ENCODE results near the gene TUBB4B. TPM values are rescaled to one million over a fixed set of nuclear protein-coding genes. Genes with fewer than 3 reads are reported as not detected.

TUBB4B gene
- total RNA-seq, 1 experiment from 2014 or later: 714 TPM

DNA sequence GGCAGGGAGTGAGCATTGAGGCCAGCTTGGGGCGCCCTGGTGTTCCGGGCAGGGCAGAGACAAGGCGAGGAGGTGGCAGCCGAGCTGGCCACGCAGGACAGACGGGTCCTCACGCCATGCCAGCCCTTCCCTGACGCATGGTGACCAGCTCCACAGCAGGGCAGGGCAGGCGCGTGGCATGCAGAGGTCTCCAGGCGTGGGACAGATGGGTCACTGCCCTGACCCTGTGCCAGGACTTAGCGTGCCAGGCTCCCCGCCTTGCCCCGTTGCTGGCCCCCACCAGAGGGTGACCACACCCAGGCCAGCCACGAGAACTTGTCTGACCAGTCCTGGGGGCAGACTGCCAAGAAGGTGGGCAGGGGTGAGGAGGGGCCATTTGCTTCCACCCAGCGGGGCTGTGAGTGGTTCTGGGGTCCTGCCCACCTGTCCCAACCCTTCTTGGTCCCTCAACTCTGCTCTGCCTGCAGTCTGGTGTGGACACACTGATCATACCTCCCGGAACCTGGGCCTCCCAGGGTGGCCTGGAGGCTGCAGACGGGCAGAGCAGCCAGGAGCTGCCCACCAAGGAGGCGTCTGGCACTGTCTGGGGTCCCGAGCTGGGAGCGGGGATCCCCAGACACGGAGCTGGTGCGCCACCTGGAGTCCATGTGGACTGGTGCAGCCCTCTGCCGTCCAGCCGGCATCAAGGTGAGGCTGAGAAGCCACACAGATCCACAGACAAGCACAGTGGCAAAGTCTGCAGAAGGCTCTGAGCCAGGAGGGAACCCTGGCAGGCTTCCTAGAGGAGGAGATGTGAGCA lies 13.8 kb upstream of the TUBB4B start, which contains the start of gene RNF224:
Gene RNF224 (plus strand): TSS at position 449 of the 799 bp plus-strand sequence. CDS start 834 bp downstream, outside the sequence.
- Histone ChIP-seq H3K27ac (ENCODE audit: low read depth, low read length, poor library complexity, severe bottlenecking) (no peak within 1 kb of the TSS), H3K4me3 (ENCODE audit: low read depth, low read length, poor library complexity, severe bottlenecking) (no peak within 1 kb of the TSS), H3K27me3 (replicated peaks; ENCODE audit: insufficient read depth, low read depth, low read length, poor library complexity) (no peaks in the 10 kb centered on the region), H3K9me3 (ENCODE audit: low read depth, low read length, poor library complexity, severe bottlenecking) (no peaks in the 10 kb centered on the region), H3K36me3 (ENCODE audit: insufficient read depth, low read length, poor library complexity, severe bottlenecking) (no peaks in the 10 kb centered on the region), H3K4me1 (ENCODE audit: insufficient read depth, low read length, poor library complexity, severe bottlenecking) (peaks cover 9% of the 10 kb centered on the region)
- DNase-seq (ENCODE audit: low spot score): peak; percentile 87
- ChIA-PET CTCF (interaction anchor here (0.6 to 1.8 kb wide), 5 partner anchors 9 to 181 kb away, joined by 3 to 10 read pairs (median 6); partner anchors contain the start of gene NPDC1), POLR2A (ENCODE audit: low non-redundant PET) (interaction anchor here (1.4 kb wide), 1 partner anchor 13 kb away, joined by 3 read pairs; no protein-coding TSS in a partner anchor)
- TF ChIP-seq EZH2 (IDR thresholded peaks at IDR 0.05; ENCODE audit: borderline replicate concordance, low read depth, low read length, poor library complexity, severe bottlenecking): no peak
- TF ChIP-seq, protein P1, sequence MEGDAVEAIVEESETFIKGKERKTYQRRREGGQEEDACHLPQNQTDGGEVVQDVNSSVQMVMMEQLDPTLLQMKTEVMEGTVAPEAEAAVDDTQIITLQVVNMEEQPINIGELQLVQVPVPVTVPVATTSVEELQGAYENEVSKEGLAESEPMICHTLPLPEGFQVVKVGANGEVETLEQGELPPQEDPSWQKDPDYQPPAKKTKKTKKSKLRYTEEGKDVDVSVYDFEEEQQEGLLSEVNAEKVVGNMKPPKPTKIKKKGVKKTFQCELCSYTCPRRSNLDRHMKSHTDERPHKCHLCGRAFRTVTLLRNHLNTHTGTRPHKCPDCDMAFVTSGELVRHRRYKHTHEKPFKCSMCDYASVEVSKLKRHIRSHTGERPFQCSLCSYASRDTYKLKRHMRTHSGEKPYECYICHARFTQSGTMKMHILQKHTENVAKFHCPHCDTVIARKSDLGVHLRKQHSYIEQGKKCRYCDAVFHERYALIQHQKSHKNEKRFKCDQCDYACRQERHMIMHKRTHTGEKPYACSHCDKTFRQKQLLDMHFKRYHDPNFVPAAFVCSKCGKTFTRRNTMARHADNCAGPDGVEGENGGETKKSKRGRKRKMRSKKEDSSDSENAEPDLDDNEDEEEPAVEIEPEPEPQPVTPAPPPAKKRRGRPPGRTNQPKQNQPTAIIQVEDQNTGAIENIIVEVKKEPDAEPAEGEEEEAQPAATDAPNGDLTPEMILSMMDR (conservative IDR thresholded peaks at IDR 0.05; ENCODE audit: low read depth, low read length): peak; percentile 97
- BruUV-seq (replicated peaks): no TSS peak
- intact Hi-C loops (cut with micrococcal nuclease; ENCODE audit: unreplicated experiment): loop anchor here (1.0 kb wide), 1 partner anchor 109 kb away; no protein-coding TSS in a partner anchor

DNA sequence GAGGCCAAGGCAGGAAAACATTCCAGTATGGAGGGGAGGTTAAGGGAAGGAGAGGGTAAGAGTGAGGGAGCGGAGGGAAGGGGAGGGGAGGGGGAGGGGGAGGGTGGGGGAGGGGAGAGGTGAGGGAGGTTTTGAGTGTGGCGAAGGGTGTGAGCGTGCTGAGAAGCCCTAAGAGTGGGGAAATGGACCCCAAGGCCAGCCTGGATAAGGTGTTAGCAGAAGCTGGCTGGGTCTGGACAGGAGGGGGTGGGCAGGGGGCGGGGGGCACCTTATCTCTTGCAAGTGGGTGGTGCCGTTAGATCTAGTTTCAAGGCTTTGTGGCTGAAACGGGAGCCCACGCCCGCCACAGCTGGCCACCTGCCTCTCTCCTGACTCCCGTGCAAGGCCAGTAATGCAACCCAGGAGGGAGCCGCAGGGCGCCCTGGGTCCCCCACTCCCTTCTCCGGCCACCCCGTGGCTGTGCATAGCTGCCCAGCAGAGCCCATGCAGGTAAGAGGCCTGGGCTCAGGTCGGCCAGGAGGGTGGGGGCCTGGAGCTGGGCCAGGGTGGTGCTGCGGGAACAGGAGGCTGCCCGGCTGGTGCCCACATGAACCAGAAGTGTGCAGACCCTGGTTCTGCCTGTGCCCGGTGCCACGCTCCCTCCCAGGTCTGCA lies 13.1 kb upstream of the TUBB4B start:
- TF ChIP-seq, protein P1 (conservative IDR thresholded peaks at IDR 0.05; ENCODE audit: low read depth, low read length): no peak
- no peak for TF ChIP-seq EZH2 (IDR thresholded peaks at IDR 0.05; ENCODE audit: borderline replicate concordance, low read depth, low read length, poor library complexity, severe bottlenecking)
- ChIA-PET POLR2A (ENCODE audit: low non-redundant PET) (interaction anchor here (1.4 kb wide), 1 partner anchor 12 kb away, joined by 3 read pairs; no protein-coding TSS in a partner anchor), CTCF (interaction anchor here (1.0 to 1.8 kb wide), 4 partner anchors 9 to 181 kb away, joined by 3 to 10 read pairs (median 6); partner anchors contain the start of gene NPDC1)
- intact Hi-C loops (cut with micrococcal nuclease; ENCODE audit: unreplicated experiment): loop anchor here (1.0 kb wide), 1 partner anchor 110 kb away; no protein-coding TSS in a partner anchor
- Histone ChIP-seq H3K9me3 (ENCODE audit: low read depth, low read length, poor library complexity, severe bottlenecking) (no peaks in the 10 kb centered on the region), H3K27ac (ENCODE audit: low read depth, low read length, poor library complexity, severe bottlenecking) (no peak overlapping the region), H3K36me3 (ENCODE audit: insufficient read depth, low read length, poor library complexity, severe bottlenecking) (no peaks in the 10 kb centered on the region), H3K27me3 (replicated peaks; ENCODE audit: insufficient read depth, low read depth, low read length, poor library complexity) (no peaks in the 10 kb centered on the region), H3K4me1 (ENCODE audit: insufficient read depth, low read length, poor library complexity, severe bottlenecking) (peaks cover 2% of the 10 kb centered on the region), H3K4me3 (ENCODE audit: low read depth, low read length, poor library complexity, severe bottlenecking) (no peak overlapping the region)
- no TSS peak for BruUV-seq (replicated peaks)
- DNase-seq (ENCODE audit: low spot score): no peak

DNA sequence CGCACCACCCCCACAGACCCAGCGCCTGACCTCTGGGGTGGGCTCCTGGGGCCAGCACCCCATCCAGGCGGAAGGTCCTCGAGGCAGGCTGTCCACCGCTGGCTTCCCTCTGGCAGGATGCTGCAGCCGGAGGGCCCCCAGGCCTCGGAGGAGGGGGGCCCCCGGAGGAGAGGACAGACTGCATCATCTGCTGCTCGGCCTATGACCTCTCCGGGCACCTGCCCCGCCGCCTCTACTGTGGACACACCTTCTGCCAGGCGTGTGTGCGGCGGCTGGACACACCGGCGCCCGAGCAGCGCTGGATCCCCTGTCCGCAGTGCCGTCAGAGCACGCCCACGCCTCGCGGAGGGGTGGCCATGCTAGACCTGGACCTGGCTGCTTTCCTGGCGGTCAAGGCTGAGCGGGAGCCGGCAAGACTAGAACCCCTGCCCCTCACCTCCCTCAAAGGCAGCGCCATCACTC lies 12.6 kb upstream of the TUBB4B start:
- no peaks in the 10 kb centered on the region for H3K4me1 ChIP-seq (ENCODE audit: insufficient read depth, low read length, poor library complexity, severe bottlenecking)
- no peaks in the 10 kb centered on the region for H3K27me3 ChIP-seq (replicated peaks; ENCODE audit: insufficient read depth, low read depth, low read length, poor library complexity)
- DNase-seq (ENCODE audit: low spot score): no peak
- H3K27ac ChIP-seq (ENCODE audit: low read depth, low read length, poor library complexity, severe bottlenecking): no peak overlapping the region
- BruUV-seq (replicated peaks): no TSS peak
- H3K4me3 ChIP-seq (ENCODE audit: low read depth, low read length, poor library complexity, severe bottlenecking): no peak overlapping the region
- TF ChIP-seq, protein P1 (conservative IDR thresholded peaks at IDR 0.05; ENCODE audit: low read depth, low read length): no peak
- no peak for TF ChIP-seq EZH2 (IDR thresholded peaks at IDR 0.05; ENCODE audit: borderline replicate concordance, low read depth, low read length, poor library complexity, severe bottlenecking)
- H3K9me3 ChIP-seq (ENCODE audit: low read depth, low read length, poor library complexity, severe bottlenecking): no peaks in the 10 kb centered on the region
- intact Hi-C loops (cut with micrococcal nuclease; ENCODE audit: unreplicated experiment): no loop called here
- ChIA-PET CTCF (no interaction called here), POLR2A (ENCODE audit: low non-redundant PET) (no interaction called here)
- no peaks in the 10 kb centered on the region for H3K36me3 ChIP-seq (ENCODE audit: insufficient read depth, low read length, poor library complexity, severe bottlenecking)
